KOPT-K1 (cell line): ENCODE results near the gene SLC39A9.

Experiments used
- H3K27ac ChIP-seq: fragments of 200-600 bp; sonication (generic); 2 replicates; pipeline ENCODE4 v1.5.1; 2016; ENCODE audit warnings: antibody characterized with exemption, mild to moderate bottlenecking, low read depth, low read length; ENCODE audit not compliant: poor library complexity, severe bottlenecking
- H3K36me3 ChIP-seq: fragments of 200-600 bp; sonication (generic); 2 replicates; pipeline ENCODE4 v1.5.1; 2017; ENCODE audit warnings: antibody characterized with exemption, mild to moderate bottlenecking, low read length, moderate library complexity; ENCODE audit not compliant: insufficient read depth
- H3K9me3 ChIP-seq: fragments of 200-600 bp; sonication (generic); 2 replicates; pipeline ENCODE4 v1.5.1; 2017; ENCODE audit warnings: antibody characterized with exemption, low read length, mild to moderate bottlenecking; ENCODE audit not compliant: insufficient read depth, poor library complexity, severe bottlenecking

Gene SLC39A9

DNA sequence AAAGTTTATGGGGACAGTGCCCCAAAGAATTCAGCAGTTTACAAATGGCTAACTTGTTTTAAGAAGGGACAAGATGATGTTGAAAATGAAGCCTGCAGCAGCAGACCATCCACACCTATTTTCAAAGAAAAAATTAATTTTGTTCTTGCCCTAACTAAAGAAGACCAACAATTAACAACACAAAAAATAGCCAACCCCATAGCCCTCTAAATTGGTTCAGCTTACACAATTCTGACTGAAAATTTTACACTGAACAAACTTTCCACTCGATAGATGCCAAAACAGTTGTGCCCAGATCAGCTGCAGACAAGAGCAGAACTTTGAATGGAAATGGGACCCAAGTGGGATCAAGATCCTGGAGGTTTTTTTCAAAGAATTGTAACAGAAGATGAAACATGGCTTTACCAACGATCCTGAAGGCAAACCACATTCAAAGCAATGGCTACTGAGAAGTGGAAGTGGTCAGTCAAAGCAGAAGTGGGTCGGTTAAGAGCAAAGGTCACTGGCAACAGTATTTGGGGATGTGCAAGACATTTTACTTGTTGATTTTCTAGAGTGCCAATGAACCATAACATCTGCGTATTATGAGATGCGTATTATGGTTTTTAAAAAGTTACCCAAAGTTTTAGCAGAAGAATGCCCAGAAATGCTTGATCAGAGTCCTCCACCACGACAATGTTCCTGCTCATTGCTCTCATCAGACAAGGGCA, 30.0 kb downstream of the SLC39A9 start:
- Histone ChIP-seq H3K36me3 (peaks cover 55% of the 10 kb centered on the region), H3K9me3 (peaks cover 5% of the 10 kb centered on the region), H3K27ac (no peak overlapping the region)

DNA sequence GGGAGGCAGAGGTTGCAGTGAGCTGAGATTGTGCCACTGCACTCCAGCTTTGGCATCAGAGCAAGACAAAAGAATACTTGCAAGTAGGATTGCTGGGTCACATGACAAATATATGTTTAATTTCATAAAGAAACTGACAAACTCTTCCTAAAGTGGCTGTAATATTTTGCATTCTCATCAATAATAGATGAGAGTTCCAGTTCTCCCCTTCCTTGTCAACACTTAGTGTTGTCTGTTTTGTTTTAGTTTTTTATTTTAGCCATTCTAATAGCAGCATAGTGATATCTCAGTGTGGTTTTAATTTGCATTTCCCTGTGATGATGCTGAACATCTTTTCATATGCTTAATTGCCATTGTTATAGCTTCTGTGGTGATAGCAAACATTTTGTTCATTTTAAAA, 31.2 kb downstream of the SLC39A9 start:
- Histone ChIP-seq H3K36me3 (peaks cover 48% of the 10 kb centered on the region), H3K27ac (no peak overlapping the region), H3K9me3 (peaks cover 5% of the 10 kb centered on the region)

DNA sequence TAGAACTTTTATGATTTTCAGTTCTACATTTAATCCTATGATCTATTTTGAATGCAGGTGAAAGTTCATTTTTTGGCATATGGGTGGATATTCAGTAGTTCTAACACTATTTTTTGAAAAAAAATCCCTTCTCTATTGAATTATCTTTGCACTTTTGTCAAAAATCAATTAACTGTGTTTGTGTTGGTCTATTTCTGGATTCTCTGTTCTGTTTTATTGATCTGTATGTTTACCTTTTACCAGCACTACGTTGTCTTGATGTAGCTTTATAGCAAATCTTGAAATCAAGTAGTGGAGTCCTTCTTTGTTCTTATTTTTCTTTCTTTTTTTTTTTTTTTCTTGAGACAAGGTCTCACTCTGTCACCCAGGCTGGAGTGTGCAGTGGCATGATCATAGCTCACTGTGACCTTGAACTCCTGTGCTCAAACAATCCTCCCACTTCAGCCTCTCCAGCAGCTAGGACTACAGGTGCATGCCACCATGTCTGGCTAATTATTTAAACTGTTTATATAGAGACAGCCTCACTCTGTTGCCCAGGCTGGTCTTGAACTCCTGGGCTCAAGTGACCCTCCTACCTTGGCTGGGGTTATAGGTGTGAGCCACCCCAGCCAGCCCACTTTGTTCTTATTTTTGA, 31.9 kb downstream of the SLC39A9 start:
- peaks cover 40% of the 10 kb centered on the region for H3K36me3 ChIP-seq
- H3K9me3 ChIP-seq: peaks cover 5% of the 10 kb centered on the region
- no peak overlapping the region for H3K27ac ChIP-seq

DNA sequence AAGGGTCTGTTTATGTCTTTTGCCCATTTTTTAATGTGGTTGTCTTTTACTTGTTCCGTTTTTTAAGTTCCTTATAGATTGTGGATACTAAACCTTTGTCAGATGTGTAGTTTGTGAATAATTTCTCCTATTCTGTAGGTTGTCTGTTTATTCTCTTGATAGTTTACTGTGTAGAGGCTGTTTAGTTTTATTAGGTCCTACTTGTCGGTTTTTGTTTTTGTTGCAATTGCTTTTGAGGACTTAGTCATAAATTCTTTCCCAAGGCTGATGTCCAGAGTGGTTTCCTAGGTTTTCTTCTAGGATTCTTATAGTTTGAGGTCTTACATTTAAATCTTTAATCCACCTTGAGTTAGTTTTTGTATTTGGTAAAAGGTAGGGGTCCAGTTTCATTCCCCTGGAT, 33.9 kb downstream of the SLC39A9 start:
- H3K27ac ChIP-seq: no peak overlapping the region
- peaks cover 22% of the 10 kb centered on the region for H3K36me3 ChIP-seq
- peaks cover 5% of the 10 kb centered on the region for H3K9me3 ChIP-seq

DNA sequence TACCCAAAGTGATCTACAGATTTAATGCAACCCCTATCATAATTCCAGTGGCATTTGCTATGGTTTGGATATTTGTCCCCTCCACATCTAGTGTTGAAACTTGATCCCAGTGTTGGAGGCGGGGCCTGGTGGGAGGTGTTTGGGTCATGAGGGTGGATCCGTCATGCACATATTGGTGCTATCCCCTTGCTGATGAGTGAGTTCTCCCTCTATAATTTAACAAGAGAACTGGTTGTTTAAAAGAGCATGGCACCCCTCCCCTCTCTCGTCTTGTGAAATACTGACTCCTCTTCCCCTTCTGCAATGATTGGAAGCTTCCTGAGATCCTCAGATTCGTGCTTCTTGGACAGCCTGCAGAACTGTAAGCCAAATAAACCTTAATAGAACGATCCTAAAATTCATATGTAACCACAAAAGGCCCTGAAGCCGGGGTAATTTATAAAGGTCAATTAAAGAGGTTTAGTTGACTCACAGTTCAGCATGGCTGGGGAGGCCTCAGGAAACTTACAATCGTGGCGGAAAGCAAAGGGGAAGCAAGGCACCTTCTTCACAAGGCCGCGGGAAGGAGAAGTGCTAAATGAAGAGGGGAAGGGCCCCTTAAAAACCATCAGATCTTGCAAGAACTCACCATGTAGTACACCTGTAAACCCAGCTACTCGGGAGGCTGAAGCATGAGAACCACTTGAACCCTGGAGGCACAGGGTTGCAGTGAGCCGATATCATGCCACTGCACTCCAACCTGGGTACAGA, 41.2 kb downstream of the SLC39A9 start:
- Histone ChIP-seq H3K36me3 (peaks cover 26% of the 10 kb centered on the region), H3K27ac (no peak overlapping the region), H3K9me3 (no peaks in the 10 kb centered on the region)

DNA sequence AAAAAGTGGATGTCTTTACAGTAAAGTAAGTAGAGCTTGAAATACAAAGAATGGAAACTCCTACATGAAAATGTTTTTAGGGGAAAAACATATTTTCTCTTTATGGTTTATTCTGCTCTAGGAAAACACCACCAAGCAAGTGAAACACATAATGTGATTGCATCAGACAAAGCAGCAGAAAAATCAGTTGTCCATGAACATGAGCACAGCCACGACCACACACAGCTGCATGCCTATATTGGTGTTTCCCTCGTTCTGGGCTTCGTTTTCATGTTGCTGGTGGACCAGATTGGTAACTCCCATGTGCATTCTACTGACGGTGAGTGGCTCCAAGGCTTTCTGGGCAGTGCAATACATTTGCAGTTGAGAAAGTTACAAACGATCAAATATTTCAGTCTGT, 43.5 kb downstream of the SLC39A9 start:
- H3K9me3 ChIP-seq: no peaks in the 10 kb centered on the region
- H3K27ac ChIP-seq: no peak overlapping the region
- H3K36me3 ChIP-seq: peaks cover 36% of the 10 kb centered on the region

DNA sequence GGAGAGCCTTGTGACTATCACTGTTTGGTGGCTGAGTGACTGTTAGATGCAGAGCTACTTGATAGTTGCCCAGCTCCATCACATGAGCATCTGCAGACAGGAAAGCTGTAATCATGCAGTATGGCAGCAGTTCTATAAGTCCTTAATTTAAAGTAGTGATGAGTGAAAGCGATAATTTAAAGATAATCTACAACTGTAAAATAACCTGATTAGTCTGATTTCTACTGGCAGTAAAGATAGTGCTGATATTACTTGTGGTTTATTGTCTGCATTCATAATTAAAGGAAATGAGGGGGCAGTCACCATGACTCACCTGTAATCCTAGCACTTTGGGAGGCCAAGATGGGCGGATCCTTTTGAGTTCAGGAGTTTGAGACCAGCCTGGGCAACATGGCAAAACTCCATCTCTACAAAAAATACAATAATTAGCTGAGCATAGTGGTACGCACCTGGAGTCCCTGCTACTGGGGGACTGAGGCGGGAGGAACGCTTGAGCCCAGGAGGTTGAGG, 44.9 kb downstream of the SLC39A9 start:
- Histone ChIP-seq H3K27ac (no peak overlapping the region), H3K36me3 (peaks cover 42% of the 10 kb centered on the region), H3K9me3 (no peaks in the 10 kb centered on the region)

DNA sequence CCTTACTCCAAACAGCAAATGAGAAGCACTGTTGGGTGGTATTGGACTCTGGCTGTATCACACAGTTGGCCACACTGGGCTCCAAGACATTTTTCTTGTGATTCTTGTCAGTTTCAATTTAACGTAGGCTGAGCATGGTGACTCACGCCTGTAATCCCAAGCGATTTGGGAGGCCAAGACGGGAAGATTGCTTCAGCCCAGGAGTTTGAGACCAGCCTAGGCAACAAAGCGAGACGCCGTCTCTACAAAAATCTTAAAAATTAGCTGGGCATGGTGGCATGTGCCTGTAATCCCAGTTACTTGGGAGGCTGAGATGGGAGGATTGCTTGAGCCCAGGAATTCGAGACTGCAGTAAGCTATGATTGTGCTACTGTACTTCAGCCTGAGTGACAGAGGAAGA, 50.7 kb downstream of the SLC39A9 start:
- Histone ChIP-seq H3K36me3 (peaks cover 30% of the 10 kb centered on the region), H3K27ac (no peak overlapping the region)

DNA sequence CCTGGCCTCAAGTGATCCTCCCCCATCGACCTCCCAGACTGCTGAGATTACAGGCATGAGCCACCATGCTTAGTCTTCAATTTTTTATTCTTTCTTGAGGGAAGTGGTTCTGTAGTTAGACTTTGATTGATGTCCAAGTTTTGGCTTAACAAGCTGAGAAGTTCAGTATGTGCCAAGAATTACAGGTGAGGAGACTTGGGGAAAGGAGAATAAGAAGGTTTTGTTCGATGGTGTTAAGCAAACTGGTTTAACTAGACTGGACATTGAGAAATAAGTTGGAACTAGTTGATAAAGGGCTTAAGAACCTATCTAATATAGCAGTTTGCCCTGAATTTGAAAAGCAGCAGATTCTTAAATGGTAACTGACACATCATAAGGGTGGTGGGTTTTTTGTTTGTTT, 53.4 kb downstream of the SLC39A9 start:
- Histone ChIP-seq H3K9me3 (no peaks in the 10 kb centered on the region), H3K27ac (no peak overlapping the region)

More for the DNA sequence above, 50.7 kb downstream of the SLC39A9 start:
- no peaks in the 10 kb centered on the region for H3K9me3 ChIP-seq

DNA sequence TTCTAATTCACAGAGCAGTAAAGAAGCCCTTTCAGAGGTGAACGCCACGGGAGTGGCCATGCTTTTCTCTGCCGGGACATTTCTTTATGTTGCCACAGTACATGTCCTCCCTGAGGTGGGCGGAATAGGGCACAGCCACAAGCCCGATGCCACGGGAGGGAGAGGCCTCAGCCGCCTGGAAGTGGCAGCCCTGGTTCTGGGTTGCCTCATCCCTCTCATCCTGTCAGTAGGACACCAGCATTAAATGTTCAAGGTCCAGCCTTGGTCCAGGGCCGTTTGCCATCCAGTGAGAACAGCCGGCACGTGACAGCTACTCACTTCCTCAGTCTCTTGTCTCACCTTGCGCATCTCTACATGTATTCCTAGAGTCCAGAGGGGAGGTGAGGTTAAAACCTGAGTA, 59.9 kb downstream of the SLC39A9 start:
- Histone ChIP-seq H3K9me3 (no peaks in the 10 kb centered on the region), H3K36me3 (peaks cover 92% of the 10 kb centered on the region), H3K27ac (no peak overlapping the region)

More for the DNA sequence above, 53.4 kb downstream of the SLC39A9 start:
- H3K36me3 ChIP-seq: peaks cover 43% of the 10 kb centered on the region

DNA sequence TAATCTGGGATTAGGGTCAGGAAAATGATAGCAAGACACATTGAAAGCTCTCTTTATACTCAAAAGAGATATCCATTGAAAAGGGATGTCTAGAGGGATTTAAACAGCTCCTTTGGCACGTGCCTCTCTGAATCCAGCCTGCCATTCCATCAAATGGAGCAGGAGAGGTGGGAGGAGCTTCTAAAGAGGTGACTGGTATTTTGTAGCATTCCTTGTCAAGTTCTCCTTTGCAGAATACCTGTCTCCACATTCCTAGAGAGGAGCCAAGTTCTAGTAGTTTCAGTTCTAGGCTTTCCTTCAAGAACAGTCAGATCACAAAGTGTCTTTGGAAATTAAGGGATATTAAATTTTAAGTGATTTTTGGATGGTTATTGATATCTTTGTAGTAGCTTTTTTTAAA, 60.6 kb downstream of the SLC39A9 start:
- H3K36me3 ChIP-seq: peaks cover 84% of the 10 kb centered on the region
- no peaks in the 10 kb centered on the region for H3K9me3 ChIP-seq
- no peak overlapping the region for H3K27ac ChIP-seq

DNA sequence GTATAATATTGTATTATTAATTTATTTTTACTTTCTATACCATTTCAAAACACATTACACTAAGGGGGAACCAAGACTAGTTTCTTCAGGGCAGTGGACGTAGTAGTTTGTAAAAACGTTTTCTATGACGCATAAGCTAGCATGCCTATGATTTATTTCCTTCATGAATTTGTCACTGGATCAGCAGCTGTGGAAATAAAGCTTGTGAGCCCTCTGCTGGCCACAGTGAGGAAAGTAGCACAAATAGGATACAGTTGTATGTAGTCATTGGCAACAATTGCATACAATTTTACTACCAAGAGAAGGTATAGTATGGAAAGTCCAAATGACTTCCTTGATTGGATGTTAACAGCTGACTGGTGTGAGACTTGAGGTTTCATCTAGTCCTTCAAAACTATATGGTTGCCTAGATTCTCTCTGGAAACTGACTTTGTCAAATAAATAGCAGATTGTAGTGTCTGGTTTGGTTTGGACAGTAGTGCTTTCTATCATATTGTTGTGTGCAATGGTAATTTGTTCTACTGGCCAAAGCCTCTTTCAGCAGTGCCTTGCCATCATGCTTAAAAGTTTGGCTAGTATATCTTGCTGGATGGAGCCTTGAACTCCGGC, 61.7 kb downstream of the SLC39A9 start:
- peaks cover 73% of the 10 kb centered on the region for H3K36me3 ChIP-seq
- no peak overlapping the region for H3K27ac ChIP-seq
- H3K9me3 ChIP-seq: no peaks in the 10 kb centered on the region

DNA sequence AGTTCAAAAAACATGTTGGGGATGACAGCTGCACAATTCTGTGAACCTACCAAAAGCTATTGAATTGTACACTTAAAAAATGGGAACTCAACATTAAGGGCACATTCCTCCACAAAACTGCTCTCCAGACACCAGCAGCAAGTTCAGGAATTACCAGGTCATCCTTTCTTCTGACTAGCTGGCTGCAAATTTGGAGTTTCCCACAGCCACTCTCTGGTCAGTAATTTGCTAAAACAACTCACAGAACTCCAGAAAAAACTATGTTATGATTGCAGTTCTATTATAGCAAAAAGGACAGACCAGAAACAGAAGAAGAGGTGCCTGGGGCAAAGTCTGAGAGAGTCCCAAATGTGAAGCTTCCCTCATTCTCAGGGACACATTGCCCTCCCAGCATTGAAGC, 65.9 kb downstream of the SLC39A9 start:
- Histone ChIP-seq H3K9me3 (no peaks in the 10 kb centered on the region), H3K27ac (no peak overlapping the region), H3K36me3 (peaks cover 31% of the 10 kb centered on the region)

DNA sequence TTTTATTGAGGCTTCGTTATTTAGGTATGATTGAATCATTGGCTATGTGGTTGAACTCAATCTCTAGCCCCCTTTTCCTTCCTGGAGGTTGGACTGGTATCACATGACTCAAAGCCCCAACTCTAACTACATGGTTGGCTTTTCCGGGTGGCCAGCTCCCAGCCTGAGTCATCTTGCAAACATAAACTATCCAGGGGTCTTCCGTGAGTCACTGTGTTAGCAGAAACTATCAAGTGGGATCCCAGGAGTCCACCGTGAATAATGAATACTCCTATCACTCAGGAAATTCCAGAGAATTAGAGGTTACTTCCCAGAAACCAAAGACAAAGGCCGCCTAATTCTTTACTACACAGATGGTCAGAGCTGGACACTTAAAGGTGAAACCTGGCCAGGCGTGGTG, 66.3 kb downstream of the SLC39A9 start:
- H3K9me3 ChIP-seq: no peaks in the 10 kb centered on the region
- no peak overlapping the region for H3K27ac ChIP-seq
- peaks cover 28% of the 10 kb centered on the region for H3K36me3 ChIP-seq

DNA sequence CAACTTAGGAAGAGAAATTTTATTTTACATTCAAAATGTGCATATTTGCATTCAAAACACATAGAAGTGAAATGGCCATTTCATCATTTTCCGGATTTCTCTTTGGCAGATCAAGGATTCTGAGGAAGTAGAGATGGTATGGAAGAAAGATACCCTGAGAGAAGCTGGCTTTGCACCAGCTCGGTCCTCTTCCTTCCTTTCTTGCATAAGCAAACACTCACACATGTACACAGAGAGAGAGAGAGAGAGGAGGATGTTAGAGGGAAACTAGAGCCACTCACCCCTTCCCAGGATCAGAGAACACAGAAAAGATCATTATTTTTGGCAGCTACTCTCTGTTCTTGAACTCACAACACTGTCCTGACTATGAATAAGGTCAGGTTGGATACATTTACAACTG, 70.5 kb downstream of the SLC39A9 start:
- Histone ChIP-seq H3K36me3 (no peaks in the 10 kb centered on the region), H3K27ac (no peak overlapping the region), H3K9me3 (no peaks in the 10 kb centered on the region)
